ENCODE measurements around the gene MYCBPAP. TPM values are rescaled to one million over a fixed set of nuclear protein-coding genes. Genes with fewer than 3 reads are reported as not detected.

The MYCBPAP gene
- total and polyA plus RNA-seq, 2 donors from 2014 or later: 0.72 to 2.9 TPM

DNA sequence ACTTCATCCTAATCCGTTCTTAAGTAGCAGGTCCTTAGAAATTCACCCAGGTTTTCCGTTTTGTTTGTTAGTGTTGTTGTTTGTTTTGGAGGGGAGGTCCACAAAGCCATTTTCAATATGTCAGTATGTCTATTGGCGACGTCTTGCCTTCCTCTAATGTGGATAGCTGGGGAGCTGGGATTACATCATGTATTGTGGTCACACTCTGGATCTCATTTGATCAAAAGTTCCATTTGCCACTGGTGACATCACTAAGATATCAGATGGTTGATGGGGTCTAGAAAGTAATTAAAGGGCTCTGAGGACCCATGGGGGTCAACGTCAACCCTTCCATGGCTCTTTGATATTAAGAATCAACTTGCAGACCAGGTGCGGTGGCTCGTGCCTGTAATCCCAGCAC is 21.6 kb downstream of the MYCBPAP start:
- Histone ChIP-seq H3K4me1 (ENCODE audit: control insufficient read depth in 2 of 3, insufficient read depth in 2 of 3, low read depth in 1 of 3, low read length in 3 of 3) (peaks cover 0 to 18% (median 9%) of the 10 kb centered on the region in 3 donors), H3K27ac (ENCODE audit: low read depth in 2 of 2, low read length in 2 of 2) (no peak overlapping the region), H3K27me3 (ENCODE audit: control insufficient read depth, insufficient read depth, low read length) (no peaks in the 10 kb centered on the region), H3K9me3 (ENCODE audit: control insufficient read depth in 2 of 3, insufficient read depth in 1 of 3, low read length in 3 of 3) (no peaks in the 10 kb centered on the region), H3K9ac (ENCODE audit: low read length in 3 of 3) (no peak overlapping the region), H3K4me3 (ENCODE audit: low read length in 3 of 3) (no peak overlapping the region), H3K36me3 (ENCODE audit: control insufficient read depth in 2 of 3, insufficient read depth in 3 of 3, low read length in 3 of 3) (no peaks in the 10 kb centered on the region)
- DNase-seq (no peak), FAIRE-seq (no peak)
- intact Hi-C loops (cut with DNase I): no loop called here
- TF ChIP-seq, protein P1, sequence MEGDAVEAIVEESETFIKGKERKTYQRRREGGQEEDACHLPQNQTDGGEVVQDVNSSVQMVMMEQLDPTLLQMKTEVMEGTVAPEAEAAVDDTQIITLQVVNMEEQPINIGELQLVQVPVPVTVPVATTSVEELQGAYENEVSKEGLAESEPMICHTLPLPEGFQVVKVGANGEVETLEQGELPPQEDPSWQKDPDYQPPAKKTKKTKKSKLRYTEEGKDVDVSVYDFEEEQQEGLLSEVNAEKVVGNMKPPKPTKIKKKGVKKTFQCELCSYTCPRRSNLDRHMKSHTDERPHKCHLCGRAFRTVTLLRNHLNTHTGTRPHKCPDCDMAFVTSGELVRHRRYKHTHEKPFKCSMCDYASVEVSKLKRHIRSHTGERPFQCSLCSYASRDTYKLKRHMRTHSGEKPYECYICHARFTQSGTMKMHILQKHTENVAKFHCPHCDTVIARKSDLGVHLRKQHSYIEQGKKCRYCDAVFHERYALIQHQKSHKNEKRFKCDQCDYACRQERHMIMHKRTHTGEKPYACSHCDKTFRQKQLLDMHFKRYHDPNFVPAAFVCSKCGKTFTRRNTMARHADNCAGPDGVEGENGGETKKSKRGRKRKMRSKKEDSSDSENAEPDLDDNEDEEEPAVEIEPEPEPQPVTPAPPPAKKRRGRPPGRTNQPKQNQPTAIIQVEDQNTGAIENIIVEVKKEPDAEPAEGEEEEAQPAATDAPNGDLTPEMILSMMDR (IDR thresholded peaks at IDR 0.05; ENCODE audit: borderline replicate concordance, extremely low read depth, insufficient read depth): no peak

DNA sequence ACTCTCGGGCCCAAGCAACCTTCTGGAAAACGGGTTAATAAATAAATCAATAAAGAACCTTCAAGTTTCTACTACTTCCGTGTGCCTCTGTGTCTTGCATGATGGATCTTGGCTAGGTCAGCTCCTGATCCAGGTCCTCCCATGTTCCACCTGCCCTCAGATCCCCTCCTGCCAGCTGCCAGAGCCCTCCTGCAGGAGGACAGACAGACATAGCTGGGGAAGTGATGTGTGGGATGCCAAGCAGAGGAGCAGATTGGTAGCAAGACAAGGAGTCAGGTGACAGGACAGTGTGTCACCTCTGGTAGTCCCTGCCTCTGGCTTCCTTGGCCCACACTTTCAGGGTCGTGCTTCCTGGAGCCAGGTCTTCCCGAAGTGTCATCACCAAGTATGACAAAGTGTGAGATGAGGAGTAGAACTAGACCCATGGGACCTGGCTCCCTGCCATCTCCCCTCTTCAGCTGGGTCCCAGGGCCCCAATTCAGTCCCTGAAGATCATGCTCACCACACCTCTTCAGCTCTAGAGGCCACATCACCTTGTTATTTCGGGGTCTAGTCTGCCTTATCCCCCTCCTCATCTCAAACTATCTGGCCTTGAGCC is 23.3 kb downstream of the MYCBPAP start:
- Histone ChIP-seq H3K27ac (ENCODE audit: low read depth in 2 of 2, low read length in 2 of 2) (peak overlapping the region; percentile 23 to 91), H3K4me1 (ENCODE audit: control insufficient read depth in 2 of 3, insufficient read depth in 2 of 3, low read depth in 1 of 3, low read length in 3 of 3) (peaks cover 0 to 28% (median 9%) of the 10 kb centered on the region in 3 donors), H3K27me3 (ENCODE audit: control insufficient read depth, insufficient read depth, low read length) (no peaks in the 10 kb centered on the region), H3K9ac (ENCODE audit: low read length in 3 of 3) (peak overlapping the region in 1 of 3 donors; percentile 91), H3K36me3 (ENCODE audit: control insufficient read depth in 2 of 3, insufficient read depth in 3 of 3, low read length in 3 of 3) (no peaks in the 10 kb centered on the region), H3K9me3 (ENCODE audit: control insufficient read depth in 2 of 3, insufficient read depth in 1 of 3, low read length in 3 of 3) (no peaks in the 10 kb centered on the region), H3K4me3 (ENCODE audit: low read length in 3 of 3) (no peak overlapping the region)
- FAIRE-seq (no peak), DNase-seq (peak in 1 of 5 donors; percentile 62)
- intact Hi-C loops (cut with DNase I): no loop called here
- TF ChIP-seq, protein P1 (IDR thresholded peaks at IDR 0.05; ENCODE audit: borderline replicate concordance, extremely low read depth, insufficient read depth): no peak

DNA sequence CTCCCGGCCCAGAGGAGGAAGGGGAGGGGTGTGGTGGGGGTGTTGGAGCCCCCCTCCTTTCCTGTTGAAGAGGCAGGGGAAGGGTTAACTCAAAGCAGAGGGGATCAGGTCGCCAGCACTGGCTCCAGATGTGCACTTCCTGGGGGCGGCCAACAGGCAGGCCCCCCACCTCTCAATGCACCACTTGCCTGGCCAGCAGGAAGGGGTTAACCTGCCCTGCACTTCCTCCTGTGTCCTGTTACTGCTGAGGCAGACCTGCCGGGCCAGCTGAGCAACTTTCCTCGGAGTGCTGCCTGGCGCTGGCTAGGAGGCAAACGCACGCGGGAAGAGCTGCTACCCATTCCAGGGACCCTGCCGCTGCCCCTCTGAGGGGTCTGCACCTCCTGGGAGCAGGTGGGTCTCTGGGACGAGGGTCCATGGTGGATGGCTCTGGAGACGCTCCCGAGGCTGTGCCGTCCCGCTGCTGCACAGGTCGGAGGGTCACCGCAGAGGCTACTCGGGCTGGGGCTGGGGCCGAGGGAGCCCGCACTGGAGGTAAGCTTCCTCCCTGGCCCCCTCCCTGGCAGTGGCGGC is 24.3 kb downstream of the MYCBPAP start, which contains the start of gene EPN3:
Gene EPN3 (plus strand): TSS at position 284 of the 573 bp plus-strand sequence. CDS start 3,822 bp downstream, outside the sequence.
- no peaks in the 10 kb centered on the region for H3K27me3 ChIP-seq (ENCODE audit: control insufficient read depth, insufficient read depth, low read length)
- peak; percentile 74 to 82 (median 80) for DNase-seq
- intact Hi-C loops (cut with DNase I): no loop called here
- no peaks in the 10 kb centered on the region for H3K36me3 ChIP-seq (ENCODE audit: control insufficient read depth in 2 of 3, insufficient read depth in 3 of 3, low read length in 3 of 3)
- peaks cover 0 to 28% (median 9%) of the 10 kb centered on the region in 3 donors for H3K4me1 ChIP-seq (ENCODE audit: control insufficient read depth in 2 of 3, insufficient read depth in 2 of 3, low read depth in 1 of 3, low read length in 3 of 3)
- H3K4me3 ChIP-seq (ENCODE audit: low read length in 3 of 3): peak within 1 kb of the TSS; percentile 56 to 69 (median 65)
- H3K9ac ChIP-seq (ENCODE audit: low read length in 3 of 3): peak within 1 kb of the TSS; percentile 15 to 91 (median 65)
- FAIRE-seq: no peak
- H3K9me3 ChIP-seq (ENCODE audit: control insufficient read depth in 2 of 3, insufficient read depth in 1 of 3, low read length in 3 of 3): no peaks in the 10 kb centered on the region
- TF ChIP-seq, protein P1 (IDR thresholded peaks at IDR 0.05; ENCODE audit: borderline replicate concordance, extremely low read depth, insufficient read depth): no peak
- H3K27ac ChIP-seq (ENCODE audit: low read depth in 2 of 2, low read length in 2 of 2): peak within 1 kb of the TSS; percentile 89 to 91

Measured in kidney (tissue), 14 donors.